Inferior parietal cortex (tissue), 1 donor: ENCODE measurements around the gene CR1.
A peak's percentile ranks its signal among the peaks of the same experiment; 100 is the strongest.
"Not testable (repeated sequence)": the region's sequence is repeated elsewhere in the genome, so short reads cannot be mapped to it uniquely, and the experiment has no call there.

ENCODE experiments used
- DNase-seq: peaks from one replicate; pipeline ENCODE4 v3.0.0-alpha.2; 2016; ENCODE audit errors: extremely low spot score

CR1 gene

GRCh38 chr1:207503950-207504349 lies 8.0 kb downstream of the CR1 start:
- no peak for DNase-seq

- DNase-seq, result no peak
Measured at GRCh38 chr1:207504438-207504837, 8.5 kb downstream of the CR1 start.

- no peak for DNase-seq
Measured at GRCh38 chr1:207510444-207510843, 14.5 kb downstream of the CR1 start.

GRCh38 chr1:207514890-207515289 lies 18.9 kb downstream of the CR1 start:
- DNase-seq, result no peak

- DNase-seq, result no peak
Measured at GRCh38 chr1:207516729-207517128, 20.8 kb downstream of the CR1 start.

- no peak for DNase-seq
Measured at GRCh38 chr1:207518608-207519236, 22.8 kb downstream of the CR1 start.

GRCh38 chr1:207519505-207520399 lies 23.8 kb downstream of the CR1 start:
- peak; percentile 66 for DNase-seq

- peak; percentile 25 for DNase-seq
Measured at GRCh38 chr1:207520400-207521345, 24.7 kb downstream of the CR1 start.

GRCh38 chr1:207525239-207525638 lies 29.3 kb downstream of the CR1 start:
- not testable (repeated sequence) for DNase-seq

GRCh38 chr1:207528401-207528800 lies 32.4 kb downstream of the CR1 start:
- DNase-seq, result not testable (repeated sequence)

GRCh38 chr1:207536263-207536662 lies 40.3 kb downstream of the CR1 start:
- not testable (repeated sequence) for DNase-seq

- DNase-seq, result not testable (repeated sequence)
Measured at GRCh38 chr1:207546677-207547357, 50.9 kb downstream of the CR1 start.

- DNase-seq, result not testable (repeated sequence)
Measured at GRCh38 chr1:207554823-207555222, 58.9 kb downstream of the CR1 start.

GRCh38 chr1:207565546-207566468 lies 69.8 kb downstream of the CR1 start:
- DNase-seq, result peak; percentile 73

GRCh38 chr1:207571926-207572325 lies 76.0 kb downstream of the CR1 start:
- not testable (repeated sequence) for DNase-seq

GRCh38 chr1:207573074-207573473 lies 77.1 kb downstream of the CR1 start:
- not testable (repeated sequence) for DNase-seq

GRCh38 chr1:207575381-207575780 lies 79.4 kb downstream of the CR1 start:
- DNase-seq, result not testable (repeated sequence)

- no peak for DNase-seq
Measured at GRCh38 chr1:207578796-207579435, 83.0 kb downstream of the CR1 start.

GRCh38 chr1:207579436-207579799 lies 83.5 kb downstream of the CR1 start:
- peak; percentile 83 for DNase-seq
